CD14-positive monocyte (primary cell): Measurements from ENCODE around the gene RAI1. TPM values are rescaled to one million over a fixed set of nuclear protein-coding genes. Genes with fewer than 3 reads are reported as not detected.

Experiments used
- DNase-seq, 3 donors: peaks; one replicate each; pipeline ENCODE4 v3.0.0-alpha.2; 2011 to 2022
- H2AFZ ChIP-seq: 2 replicates; pipeline ENCODE4 v1.6.0; 2012; ENCODE audit warnings: mild to moderate bottlenecking, low read depth, low read length, inconsistent platforms; ENCODE audit not compliant: insufficient read depth, poor library complexity, severe bottlenecking
- H3K27ac ChIP-seq, 2 donors: 1 replicate in 1 of 2; 2 replicates in 1 of 2; pipeline ENCODE4 v1.5.1; 2012 to 2013; ENCODE audit warnings: low read length in 2 of 2, control low read depth in 1 of 2, inconsistent platforms in 1 of 2, low read depth in 1 of 2, mild to moderate bottlenecking in 1 of 2
- H3K27me3 ChIP-seq, 2 donors: one replicate each; pipeline versions ENCODE4 v1.6.0 to v1.6.1; 2011 to 2013; ENCODE audit warnings: low read length in 2 of 2; ENCODE audit not compliant: control insufficient read depth in 2 of 2, insufficient read depth in 2 of 2
- H3K36me3 ChIP-seq, 2 donors: replicated peaks in 1 of 2; 1 replicate in 1 of 2; 2 replicates in 1 of 2; pipeline versions ENCODE4 v1.5.1 to v1.6.1; 2012 to 2013; ENCODE audit warnings: low read length in 2 of 2, control low read depth in 1 of 2, inconsistent platforms in 1 of 2, mild to moderate bottlenecking in 1 of 2; ENCODE audit not compliant: insufficient read depth in 2 of 2, control insufficient read depth in 1 of 2
- H3K4me1 ChIP-seq, 2 donors: 1 replicate in 1 of 2; 2 replicates in 1 of 2; pipeline versions ENCODE4 v1.5.1 to v1.6.1; 2012 to 2013; ENCODE audit warnings: low read length in 2 of 2, control low read depth in 1 of 2, inconsistent platforms in 1 of 2, mild to moderate bottlenecking in 1 of 2, moderate library complexity in 1 of 2; ENCODE audit not compliant: insufficient read depth in 2 of 2, control insufficient read depth in 1 of 2
- H3K4me2 ChIP-seq: replicated peaks from 2 replicates; pipeline ENCODE3; 2012; ENCODE audit warnings: low read length, moderate library complexity, mild to moderate bottlenecking; ENCODE audit not compliant: poor library complexity, severe bottlenecking; ENCODE audit errors: extremely low read depth
- H3K4me3 ChIP-seq, 3 experiments: fragments of 200-600 bp in 1 of 3; sonication (generic) in 1 of 3; replicated peaks in 1 of 3; 1 replicate in 2 of 3; 2 replicates in 1 of 3; pipeline ENCODE4 v1.5.1; 2011 to 2013; ENCODE audit warnings: low read length in 3 of 3, mild to moderate bottlenecking in 3 of 3, control low read depth in 2 of 3, low read depth in 2 of 3, inconsistent platforms in 1 of 3, moderate library complexity in 1 of 3
- H3K79me2 ChIP-seq: 2 replicates; pipeline ENCODE4 v1.6.0; 2012; ENCODE audit warnings: mild to moderate bottlenecking, control low read depth, inconsistent platforms, low read length, moderate library complexity; ENCODE audit not compliant: insufficient read depth
- H3K9ac ChIP-seq: 2 replicates; pipeline ENCODE4 v1.6.0; 2017; ENCODE audit warnings: low read length, mild to moderate bottlenecking; ENCODE audit not compliant: insufficient read depth, poor library complexity, severe bottlenecking
- H3K9me3 ChIP-seq, 2 donors: replicated peaks in 1 of 2; 1 replicate in 1 of 2; 2 replicates in 1 of 2; pipeline versions ENCODE4 v1.5.1 to v1.6.1; 2012 to 2013; ENCODE audit warnings: low read length in 2 of 2, control low read depth in 1 of 2; ENCODE audit not compliant: control insufficient read depth in 1 of 2, insufficient read depth in 1 of 2
- H4K20me1 ChIP-seq: 2 replicates; pipeline ENCODE4 v1.6.0; 2012; ENCODE audit warnings: mild to moderate bottlenecking, low read length, control low read depth, moderate library complexity; ENCODE audit not compliant: insufficient read depth
- H3K27ac Mint-ChIP-seq, 7 donors: one replicate each; pipeline ENCODE4 v1.8.0; 2020; ENCODE audit warnings: mild to moderate bottlenecking in 7 of 7, mixed read lengths in 7 of 7, moderate library complexity in 6 of 7, inconsistent platforms in 2 of 7
- H3K27me3 Mint-ChIP-seq, 3 donors: one replicate each; pipeline ENCODE4 v1.8.0; 2021 to 2022; ENCODE audit warnings: low read depth in 3 of 3, mild to moderate bottlenecking in 3 of 3, mixed read lengths in 3 of 3, moderate library complexity in 3 of 3, inconsistent platforms in 1 of 3
- H3K36me3 Mint-ChIP-seq, 2 donors: one replicate each; pipeline ENCODE4 v1.8.0; 2020; ENCODE audit warnings: mixed read lengths in 2 of 2, inconsistent platforms in 1 of 2, mild to moderate bottlenecking in 1 of 2
- H3K4me1 Mint-ChIP-seq: one replicate; pipeline ENCODE4 v1.8.0; 2020; ENCODE audit warnings: mild to moderate bottlenecking, mixed read lengths
- H3K4me3 Mint-ChIP-seq, 2 donors: one replicate each; pipeline ENCODE4 v1.8.0; 2020; ENCODE audit warnings: mild to moderate bottlenecking in 2 of 2, mixed read lengths in 2 of 2, moderate library complexity in 1 of 2
- H3K9me3 Mint-ChIP-seq, 7 donors: one replicate each; pipeline ENCODE4 v1.8.0; 2020 to 2022; ENCODE audit warnings: mixed read lengths in 7 of 7, mild to moderate bottlenecking in 6 of 7, moderate library complexity in 6 of 7, inconsistent platforms in 2 of 7
- CTCF ChIP-seq: fragments of 200-600 bp; IDR thresholded peaks from one replicate; pipeline ENCODE4 v1.8.0; 2022; ENCODE audit warnings: antibody characterized with exemption, mild to moderate bottlenecking
- WGBS: methylation state at CpG from one replicate; pipeline ENCODE4 v1.1.5; 2013; ENCODE audit warnings: missing lambda C conversion rate; ENCODE audit not compliant: insufficient coverage; 5-methylcytosine and 5-hydroxymethylcytosine counted together
- intact Hi-C, 2 donors: fragments of 100-400 bp; cut with micrococcal nuclease; formaldehyde crosslinking; loops; one replicate each; pipeline versions ENCODE4 v1.15.0 to v1.15.1; 2023
- polyA plus RNA-seq, 3 donors: library from polyadenylated mRNA; depleted of rRNA in 1 of 3; unstranded in 2 of 3; stranded (reverse) in 1 of 3; fragments of 300-500 nt in 2 of 3; fragments of >200 nt in 1 of 3; fragmentation: Illumina TruSeq in 2 of 3; gene quantifications; 1 replicate in 2 of 3; 2 replicates in 1 of 3; pipeline ENCODE4 v1.2.3, GENCODE V29; 2012 to 2021

RAI1 gene
- polyA plus RNA-seq, 3 donors, result 0.89 to 4.4 (median 1.5) TPM

GRCh38 chr17:17732444-17732843 lies 51.2 kb downstream of the RAI1 start:
- Histone ChIP-seq H2AFZ (no peak overlapping the region), H3K4me3 (no peak overlapping the region), H3K4me2 (no peak overlapping the region), H3K27me3 (no peaks in the 10 kb centered on the region), H3K9ac (no peak overlapping the region), H3K9me3 (no peaks in the 10 kb centered on the region), H4K20me1 (peaks cover 95% of the 10 kb centered on the region), H3K79me2 (peaks cover 28% of the 10 kb centered on the region), H3K27ac (no peak overlapping the region), H3K36me3 (peaks cover 0 to 12% of the 10 kb centered on the region in 2 donors), H3K4me1 (no peaks in the 10 kb centered on the region)
- no peak for TF ChIP-seq CTCF
- Mint-ChIP-seq H3K36me3 (peaks cover 13 to 18% of the 10 kb centered on the region in 2 donors), H3K27me3 (peaks cover 0 to 2% (median 0%) of the 10 kb centered on the region in 3 donors), H3K27ac (peak overlapping the region in 3 of 7 donors; percentile 11 to 31 (median 29)), H3K4me3 (peak overlapping the region in 1 of 2 donors; percentile 31), H3K4me1 (peaks cover 7% of the 10 kb centered on the region), H3K9me3 (peaks cover 0 to 2% (median 0%) of the 10 kb centered on the region in 7 donors)
- DNase-seq, result no peak
- intact Hi-C loops, result no loop called here
- WGBS, result 98% methylated on average over 3 of the region's 4 CpGs

DNA sequence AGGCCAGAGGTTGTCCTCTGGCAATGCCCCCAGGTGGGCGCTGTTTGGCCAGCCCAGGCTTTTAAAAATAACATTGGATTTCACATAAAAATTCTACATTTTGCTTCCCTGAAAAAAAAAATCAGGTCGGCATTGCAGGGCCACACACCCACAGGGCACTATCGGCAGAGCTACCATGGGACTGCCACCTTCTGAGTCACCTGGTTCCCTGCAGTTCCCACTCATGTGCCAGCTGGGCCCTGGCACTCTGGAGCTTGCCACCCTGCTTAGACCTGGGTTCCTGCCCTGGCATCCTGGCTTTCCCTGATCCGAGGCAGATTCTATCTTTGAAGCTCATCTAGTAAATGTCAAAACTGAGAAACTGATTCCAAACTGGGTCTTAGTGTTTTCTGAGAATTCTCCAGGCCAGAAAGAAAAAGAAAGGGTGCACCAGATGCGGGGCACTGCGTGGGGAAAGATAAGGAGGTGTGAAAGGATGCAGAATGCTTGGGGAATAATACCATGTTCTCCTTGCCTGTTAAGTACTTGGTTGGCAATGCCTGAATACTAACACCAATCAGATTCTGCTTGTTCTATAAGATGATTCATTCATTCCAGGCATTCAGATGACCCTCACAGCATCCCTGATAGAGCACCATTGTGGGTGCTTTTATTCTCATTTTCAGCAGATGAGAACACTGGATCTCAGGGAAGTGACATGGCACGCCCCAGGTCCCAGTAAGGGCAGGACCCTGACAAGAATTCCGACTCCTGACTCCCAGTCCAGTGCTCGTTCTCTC lies 51.8 kb downstream of the RAI1 start:
- H3K27ac ChIP-seq, result no peak overlapping the region
- Mint-ChIP-seq H3K4me1 (peaks cover 8% of the 10 kb centered on the region), H3K27ac (peak overlapping the region in 1 of 7 donors; percentile 11), H3K27me3 (peaks cover 0 to 2% (median 0%) of the 10 kb centered on the region in 3 donors), H3K4me3 (no peak overlapping the region), H3K9me3 (peaks cover 0 to 2% (median 0%) of the 10 kb centered on the region in 7 donors), H3K36me3 (peaks cover 11 to 12% of the 10 kb centered on the region in 2 donors)
- no peak overlapping the region for H3K9ac ChIP-seq
- no peak overlapping the region for H2AFZ ChIP-seq
- H3K79me2 ChIP-seq, result peaks cover 28% of the 10 kb centered on the region
- no peak overlapping the region for H3K4me3 ChIP-seq
- H3K27me3 ChIP-seq, result no peaks in the 10 kb centered on the region
- no peak for TF ChIP-seq CTCF
- intact Hi-C loops, result no loop called here
- no peak for DNase-seq
- peaks cover 0 to 8% of the 10 kb centered on the region in 2 donors for H3K36me3 ChIP-seq
- no peaks in the 10 kb centered on the region for H3K9me3 ChIP-seq
- H3K4me2 ChIP-seq, result no peak overlapping the region
- WGBS, result 94% methylated on average over 8 of the region's 9 CpGs
- H4K20me1 ChIP-seq, result peaks cover 95% of the 10 kb centered on the region
- peaks cover 0 to 3% of the 10 kb centered on the region in 2 donors for H3K4me1 ChIP-seq
